ENCODE measurements around the gene UBE2V1. TPM values are rescaled to one million over a fixed set of nuclear protein-coding genes. Genes with fewer than 3 reads are reported as not detected.

UBE2V1 gene
- total and polyA plus RNA-seq, 2 of the 13 experiments (the other 11 are each of a cell fraction or from before 2014, with no cell fraction given): 81.3 to 132 TPM

GRCh38 chr20:50122763-50123162 lies 9.8 kb upstream of the UBE2V1 start:
- in situ Hi-C loops (cut with HindIII; ENCODE audit: extremely low pct_ligation_motif_present, low pct_unique_long_range_greater_than_20kb): loop anchor here (5.0 kb wide), 1 partner anchor 45 kb away; no protein-coding TSS in a partner anchor
- Histone ChIP-seq H3K79me2 (ENCODE audit: insufficient read depth, low read length) (no peaks in the 10 kb centered on the region), H3K27me3 (ENCODE audit: control insufficient read depth in 1 of 2, insufficient read depth in 2 of 2, low read length in 2 of 2) (no peaks in the 10 kb centered on the region), H4K20me1 (ENCODE audit: insufficient read depth, low read length) (no peaks in the 10 kb centered on the region), H3K36me3 (replicated peaks in 1 of 2; ENCODE audit: control insufficient read depth in 1 of 2, insufficient read depth in 2 of 2, low read length in 2 of 2) (peaks cover 17 to 38% of the 10 kb centered on the region in 2 experiments), H3K9me3 (ENCODE audit: low read length) (no peaks in the 10 kb centered on the region), H3K4me1 (ENCODE audit: insufficient read depth, low read length) (peaks cover 33% of the 10 kb centered on the region), H3K27ac (ENCODE audit: extremely low read length, insufficient read depth, low read length) (peak overlapping the region; percentile 2), H3K4me3 (replicated peaks in 1 of 3; ENCODE audit: insufficient read depth in 1 of 3, low read depth in 2 of 3, low read length in 3 of 3) (no peak overlapping the region), H3K4me2 (ENCODE audit: low read depth, low read length) (no peak overlapping the region), H3K9ac (ENCODE audit: insufficient read depth, low read depth, low read length) (no peak overlapping the region), H2AFZ (ENCODE audit: low read length) (no peak overlapping the region)
- no peak for FAIRE-seq
- no TSS peak for BruUV-seq (replicated peaks)
- intact Hi-C loops (cut with micrococcal nuclease; ENCODE audit: unreplicated experiment): loop anchor here (5.0 to 10.0 kb wide), 2 partner anchors 182 to 460 kb away; no protein-coding TSS in a partner anchor
- ChIA-PET POLR2A (interaction anchor here (1.0 to 5.3 kb wide), 5 partner anchors 21 to 66 kb away, joined by 3 to 104 read pairs (median 6); partner anchors contain the start of gene PEDS1), CTCF (ENCODE audit: low intra/inter-chr PET ratio, low total read pairs) (interaction anchor here (0.6 to 5.9 kb wide), 3 partner anchors 47 to 171 kb away, joined by 3 to 115 read pairs (median 3); no protein-coding TSS in a partner anchor)
- 77% methylated on average over 4 of the region's 4 CpGs for WGBS (ENCODE audit: low lambda C conversion rate)
- no peak for DNase-seq (ENCODE audit: low spot score)
- ATAC-seq: no peak
- no peak for TF ChIP-seq ADNP (CRISPR knock-in tag; IDR thresholded peaks at IDR 0.05)
- no peak for TF ChIP-seq IRF1 (CRISPR knock-in tag; IDR thresholded peaks at IDR 0.05; ENCODE audit: low read depth)
- no peak for TF ChIP-seq ZNF367 (CRISPR knock-in tag; IDR thresholded peaks at IDR 0.05; ENCODE audit: borderline replicate concordance)
- TF ChIP-seq PAXIP1 (CRISPR knock-in tag; conservative IDR thresholded peaks at IDR 0.05): no peak
- peak; percentile 63; the same call in 1 of the 2 replicates for TF ChIP-seq ZNF362 (CRISPR knock-in tag; IDR thresholded peaks at IDR 0.05; ENCODE audit: borderline replicate concordance)
- TF ChIP-seq ZFAT (CRISPR knock-in tag; conservative IDR thresholded peaks at IDR 0.05): no peak
- TF ChIP-seq ZMYM3 (CRISPR knock-in tag; IDR thresholded peaks at IDR 0.05): peak; percentile 40; the same call in 1 of the 2 replicates
- TF ChIP-seq YEATS4 (CRISPR knock-in tag; IDR thresholded peaks at IDR 0.05; ENCODE audit: borderline replicate concordance): no peak
- TF ChIP-seq ZNF230 (CRISPR knock-in tag; IDR thresholded peaks at IDR 0.05): 0 out of 2 replicates have a peak, but pooled peaks have one; percentile 43
- peak; percentile 59; the same call in 1 of the 2 replicates for TF ChIP-seq ZBTB33 (CRISPR knock-in tag; IDR thresholded peaks at IDR 0.05)
- TF ChIP-seq ZNF619 (CRISPR knock-in tag; IDR thresholded peaks at IDR 0.05): no peak
- no peak for TF ChIP-seq DMTF1 (CRISPR knock-in tag; IDR thresholded peaks at IDR 0.05)
- peak; percentile 49; the same call in 1 of the 2 replicates for TF ChIP-seq RARA (CRISPR knock-in tag; IDR thresholded peaks at IDR 0.05)
- no peak for TF ChIP-seq CEBPB (IDR thresholded peaks at IDR 0.05; ENCODE audit: borderline replicate concordance, low read depth, low read length)
